HG03066 (cell line): Measurements from ENCODE around the gene HMHB1.
A peak's percentile ranks its signal among the peaks of the same experiment; 100 is the strongest.

Source experiments
- ATAC-seq: cut with Tn5 transposase; IDR thresholded peaks from one replicate; pipeline ENCODE4 v1.9.1; 2021; ENCODE audit warnings: low read depth; ENCODE audit not compliant: unreplicated experiment

Gene HMHB1

DNA sequence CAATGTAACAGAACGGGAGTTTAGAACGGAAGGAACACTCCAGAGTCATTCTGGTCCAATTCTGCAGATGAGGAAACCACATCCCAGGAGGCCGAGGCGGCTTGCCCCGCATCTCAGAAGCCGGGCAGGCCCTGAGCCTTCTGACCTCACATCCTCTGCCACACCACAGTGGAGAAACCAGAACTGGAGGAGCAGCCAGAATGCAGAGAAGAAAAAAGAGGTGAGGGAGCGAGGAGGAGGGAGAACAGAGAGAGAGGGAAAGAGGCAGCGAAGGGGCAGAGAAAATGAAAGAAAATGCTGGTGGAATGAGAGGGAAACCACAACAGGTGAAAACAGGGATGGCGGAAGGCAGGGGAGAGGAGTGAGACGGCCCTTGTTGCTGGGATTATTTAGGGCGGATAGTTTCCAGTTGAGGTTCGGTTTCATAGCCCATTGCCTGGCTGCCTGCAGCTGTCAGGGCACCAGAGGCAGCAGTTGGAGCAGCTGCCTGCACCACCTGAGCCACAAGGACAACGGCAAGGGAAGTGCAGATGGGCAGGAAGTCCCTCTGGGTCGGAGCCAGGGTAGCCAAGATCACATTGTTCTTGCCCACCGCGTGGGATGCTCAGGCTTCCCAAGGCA lies at the start of gene HMHB1:
HMHB1 (plus strand) TSS at position 77 of the 621 bp plus-strand sequence.
- peak; percentile 71 for ATAC-seq

GRCh38 chr5:143762636-143763220 lies 49.2 kb upstream of the HMHB1 start:
- no peak for ATAC-seq

- no peak for ATAC-seq
These were observed 44.8 kb upstream of the HMHB1 start for GRCh38 chr5:143767162-143767561.

GRCh38 chr5:143769026-143769786 lies 42.8 kb upstream of the HMHB1 start:
- ATAC-seq = no peak

DNA sequence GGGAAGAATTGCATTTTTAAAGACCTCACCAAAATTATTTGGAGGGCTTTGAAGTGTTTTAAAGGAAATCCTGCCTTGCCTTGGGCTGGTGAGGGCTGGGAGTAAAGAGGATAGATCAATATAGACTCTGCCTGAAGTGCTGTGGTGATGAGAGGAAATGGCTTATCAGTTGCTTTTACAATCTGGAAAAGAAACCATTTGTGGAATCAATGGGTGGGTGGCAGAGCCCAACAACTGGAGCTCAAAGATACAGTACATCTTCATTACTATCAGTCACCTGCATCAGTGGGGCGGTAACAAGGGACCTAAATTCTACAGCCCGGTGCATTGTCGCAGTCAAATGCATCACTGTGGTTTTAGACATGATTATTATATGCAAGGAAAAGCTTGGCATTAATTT lies 41.5 kb upstream of the HMHB1 start:
- ATAC-seq = no peak

DNA sequence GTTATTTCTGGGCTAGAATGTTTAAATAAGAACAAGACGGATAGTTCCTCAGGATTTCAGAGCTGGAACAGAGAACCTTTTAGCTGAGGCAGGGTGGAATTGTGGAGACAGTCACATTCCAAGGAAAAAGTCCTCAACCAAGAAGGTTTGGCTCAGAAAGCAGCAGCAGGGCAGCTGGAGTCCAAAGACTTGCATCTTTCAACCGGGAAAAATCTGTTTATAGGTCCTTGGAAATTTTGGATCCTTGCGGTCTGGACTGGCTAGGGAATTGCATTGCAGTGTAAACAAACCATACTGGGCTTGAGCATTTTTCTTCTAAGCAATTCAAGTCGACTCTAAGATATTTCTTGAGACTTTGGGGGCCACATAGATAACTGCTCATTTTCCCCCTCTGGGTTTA lies 40.8 kb upstream of the HMHB1 start:
- ATAC-seq = no peak

GRCh38 chr5:143771602-143772001 lies 40.4 kb upstream of the HMHB1 start:
- ATAC-seq = no peak

DNA sequence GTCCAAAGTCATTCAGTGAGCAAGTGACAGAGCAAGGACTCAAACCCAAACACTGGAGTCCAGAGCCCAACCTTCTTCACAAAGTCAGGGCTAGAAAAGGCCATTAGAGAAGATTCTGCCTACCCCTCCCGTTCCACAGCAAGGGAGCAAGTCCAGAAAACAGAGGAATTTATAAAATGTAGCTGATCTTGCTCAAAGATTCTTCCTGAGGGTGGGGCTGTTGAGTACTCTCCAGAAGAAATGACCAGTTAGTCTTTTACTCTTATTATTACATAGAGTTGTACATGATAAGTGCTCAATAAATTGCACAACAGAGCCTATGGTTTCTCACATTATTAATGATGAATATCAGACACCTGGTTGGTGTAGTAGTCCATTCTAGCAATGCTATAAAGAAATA lies 39.3 kb upstream of the HMHB1 start:
- no peak for ATAC-seq

GRCh38 chr5:143775258-143775657 lies 36.7 kb upstream of the HMHB1 start:
- ATAC-seq = no peak

DNA sequence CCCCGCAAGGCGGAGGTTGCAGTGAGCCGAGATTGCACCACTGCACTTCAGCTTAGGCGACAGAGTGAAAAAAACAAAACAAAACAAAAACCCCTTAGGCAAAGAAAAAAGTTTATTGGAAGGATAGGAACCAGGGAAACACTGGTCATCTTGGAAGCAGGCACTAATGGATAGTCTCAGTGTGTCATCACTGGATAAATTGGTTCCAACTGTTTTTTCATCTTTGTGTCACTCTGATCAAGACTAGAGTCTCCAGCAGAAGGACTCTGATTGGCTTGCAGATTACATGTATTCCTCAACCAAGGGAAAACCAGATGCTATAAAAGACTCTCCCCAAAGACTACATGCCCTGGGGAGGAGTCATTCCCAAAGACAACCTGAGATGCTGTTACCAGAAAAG lies 35.0 kb upstream of the HMHB1 start:
- no peak for ATAC-seq

GRCh38 chr5:143779506-143779905 lies 32.5 kb upstream of the HMHB1 start:
- no peak for ATAC-seq

- ATAC-seq = no peak
These were observed 29.9 kb upstream of the HMHB1 start for GRCh38 chr5:143781993-143782520.

DNA sequence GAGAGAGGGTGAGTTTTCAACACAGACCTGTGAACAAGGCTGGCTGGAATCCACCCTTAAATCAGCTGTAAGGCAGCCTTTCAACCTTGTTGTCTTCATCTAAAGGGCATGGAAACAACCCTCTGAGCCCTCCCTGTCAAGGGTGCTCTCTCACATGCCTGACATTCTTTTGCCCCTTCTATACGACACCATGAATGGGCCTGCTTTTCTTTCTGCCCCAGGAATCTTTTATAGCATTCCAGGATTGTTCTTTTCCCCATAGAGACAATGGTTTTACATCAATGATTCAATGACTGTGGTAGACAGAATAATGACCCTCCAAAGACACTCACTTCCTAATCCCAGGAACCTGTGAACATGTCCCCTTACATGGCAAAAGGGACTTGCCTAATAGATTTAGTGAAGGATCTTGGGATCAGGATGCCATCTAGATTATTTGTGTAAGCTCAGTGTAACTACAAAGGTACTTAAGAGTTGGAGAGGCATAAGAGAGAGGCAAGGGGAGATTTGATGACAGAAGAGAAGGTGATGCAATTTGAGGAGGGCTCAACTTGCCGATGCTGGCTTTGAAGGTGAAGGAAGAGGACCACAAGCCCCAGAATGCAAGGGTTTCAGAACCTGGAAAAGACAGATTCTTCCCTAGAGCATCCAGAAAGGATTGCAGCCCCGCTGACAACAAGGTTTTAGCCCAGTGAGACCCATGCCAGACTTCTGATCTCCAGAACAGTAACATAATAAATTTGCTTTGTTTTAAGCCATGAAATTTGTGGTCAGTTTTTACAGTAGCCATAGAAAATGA lies 29.2 kb upstream of the HMHB1 start:
- ATAC-seq = no peak

DNA sequence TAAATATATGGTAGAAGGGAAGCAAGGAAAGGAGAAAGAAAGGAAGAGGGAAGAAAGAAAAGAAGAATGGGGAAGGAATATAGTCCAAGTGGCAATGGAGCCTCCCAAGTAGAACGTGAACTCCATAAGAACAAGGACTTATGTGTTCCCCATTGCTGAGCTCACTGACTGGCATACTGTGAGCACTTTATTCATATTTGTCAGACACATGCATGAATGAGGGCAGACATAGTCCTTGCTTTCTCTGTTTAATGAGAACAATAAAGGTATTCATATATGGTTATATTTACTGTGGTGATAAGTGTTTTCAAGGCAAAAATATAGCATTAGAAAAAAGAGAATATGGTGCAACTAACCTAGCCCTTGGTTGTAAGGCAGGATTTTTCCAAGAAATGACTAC lies 23.6 kb upstream of the HMHB1 start:
- ATAC-seq = no peak

DNA sequence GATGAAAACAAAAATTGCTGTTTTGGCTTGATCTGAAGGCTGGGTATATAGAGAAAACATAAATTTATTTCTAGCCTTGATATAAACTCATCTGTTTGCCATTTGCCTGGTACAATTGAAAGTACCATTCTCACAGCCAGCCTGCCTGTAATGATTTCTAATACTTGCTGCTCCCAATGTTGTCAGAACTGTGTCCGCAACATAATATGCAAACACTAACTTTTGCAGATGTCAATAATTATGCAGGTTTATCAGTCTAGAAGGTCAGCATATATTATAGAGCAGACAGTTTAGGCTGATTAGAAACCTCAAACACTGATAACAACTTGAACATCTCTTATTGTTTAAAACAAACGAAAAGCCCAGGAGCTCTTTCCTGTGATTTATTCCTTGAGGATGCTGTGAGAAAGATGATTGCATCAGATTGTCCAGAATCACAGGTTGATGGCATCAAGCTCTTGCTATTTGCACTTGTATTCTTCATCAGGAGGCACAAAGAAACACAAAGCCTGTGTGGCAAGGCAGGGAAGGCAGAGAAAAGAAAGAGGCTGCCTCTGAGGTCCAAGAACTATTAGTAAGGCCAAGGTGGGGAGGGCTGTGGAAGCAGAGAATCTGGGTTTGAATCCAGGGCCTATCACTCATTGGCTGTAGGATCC lies 21.4 kb upstream of the HMHB1 start:
- no peak for ATAC-seq

GRCh38 chr5:143791848-143792731 lies 19.9 kb upstream of the HMHB1 start:
- ATAC-seq = peak; percentile 65

- no peak for ATAC-seq
These were observed 18.7 kb upstream of the HMHB1 start for GRCh38 chr5:143793249-143793648.

GRCh38 chr5:143796125-143796524 lies 15.8 kb upstream of the HMHB1 start:
- ATAC-seq = no peak

DNA sequence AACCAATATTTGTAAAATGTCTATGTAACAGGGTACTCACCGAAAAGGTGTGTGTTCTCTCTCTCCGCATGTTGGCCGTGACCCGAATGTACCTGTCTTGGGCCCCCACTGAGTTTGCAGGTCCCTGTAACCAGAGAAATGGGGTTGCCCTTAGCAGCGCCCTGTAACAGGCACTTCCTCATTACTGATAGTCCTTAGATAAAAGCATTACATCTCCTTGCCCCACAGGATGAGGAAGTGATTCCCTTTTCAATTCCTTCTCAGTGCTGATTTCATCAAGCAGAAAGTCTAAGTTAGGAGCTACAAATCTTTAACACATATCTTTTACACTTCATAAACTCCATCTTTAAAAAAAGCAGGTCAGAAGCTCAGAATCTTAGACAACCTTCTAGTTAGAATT lies 15.2 kb upstream of the HMHB1 start:
- no peak for ATAC-seq
